Epithelial cell of proximal tubule (primary cell): ENCODE data around the gene EIF4E. TPM values are rescaled to one million over a fixed set of nuclear protein-coding genes. Genes with fewer than 3 reads are reported as not detected.
"Not testable (repeated sequence)": the region's sequence is repeated elsewhere in the genome, so short reads cannot be mapped to it uniquely, and the experiment has no call there.

Source experiments
- DNase-seq: peaks from one replicate; pipeline ENCODE4 v3.0.0-alpha.2; 2011; ENCODE audit warnings: low read depth
- H3K4me3 ChIP-seq: 2 replicates; pipeline ENCODE4 v1.5.1; 2011; ENCODE audit warnings: low read depth, mild to moderate bottlenecking, low read length
- total RNA-seq: library from RNA; depleted of rRNA; stranded (reverse); fragments of >200 nt; gene quantifications from 2 replicates; pipeline ENCODE4 v1.2.3, GENCODE V29; 2015
- TF ChIP-seq, protein P1 (sequence below): conservative IDR thresholded peaks from 2 replicates; pipeline ENCODE4 v1.5.1; 2012; ENCODE audit warnings: low read depth, mild to moderate bottlenecking, low read length

Gene EIF4E
- total RNA-seq, 1 donor from 2014 or later, result 157 TPM

DNA sequence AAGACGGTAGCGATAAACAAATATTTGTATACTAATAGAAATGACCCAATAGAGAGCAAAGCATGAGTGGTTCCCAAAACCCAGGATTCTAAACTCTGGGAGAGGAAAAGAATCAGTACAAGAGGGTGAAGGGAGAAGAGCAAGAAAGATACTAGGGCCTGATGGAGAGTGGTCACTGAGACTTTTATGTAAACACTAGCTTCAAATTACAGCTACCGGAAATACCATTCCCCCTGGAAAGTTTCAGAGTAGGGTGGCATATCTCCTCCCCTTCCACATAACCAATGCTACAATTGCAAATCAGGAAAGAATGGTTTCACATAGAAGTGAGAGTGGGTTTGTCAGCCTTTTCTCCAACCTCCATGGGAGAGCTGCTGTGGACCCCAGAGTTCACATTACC is 77.1 kb downstream of the EIF4E start:
- TF ChIP-seq, protein P1, sequence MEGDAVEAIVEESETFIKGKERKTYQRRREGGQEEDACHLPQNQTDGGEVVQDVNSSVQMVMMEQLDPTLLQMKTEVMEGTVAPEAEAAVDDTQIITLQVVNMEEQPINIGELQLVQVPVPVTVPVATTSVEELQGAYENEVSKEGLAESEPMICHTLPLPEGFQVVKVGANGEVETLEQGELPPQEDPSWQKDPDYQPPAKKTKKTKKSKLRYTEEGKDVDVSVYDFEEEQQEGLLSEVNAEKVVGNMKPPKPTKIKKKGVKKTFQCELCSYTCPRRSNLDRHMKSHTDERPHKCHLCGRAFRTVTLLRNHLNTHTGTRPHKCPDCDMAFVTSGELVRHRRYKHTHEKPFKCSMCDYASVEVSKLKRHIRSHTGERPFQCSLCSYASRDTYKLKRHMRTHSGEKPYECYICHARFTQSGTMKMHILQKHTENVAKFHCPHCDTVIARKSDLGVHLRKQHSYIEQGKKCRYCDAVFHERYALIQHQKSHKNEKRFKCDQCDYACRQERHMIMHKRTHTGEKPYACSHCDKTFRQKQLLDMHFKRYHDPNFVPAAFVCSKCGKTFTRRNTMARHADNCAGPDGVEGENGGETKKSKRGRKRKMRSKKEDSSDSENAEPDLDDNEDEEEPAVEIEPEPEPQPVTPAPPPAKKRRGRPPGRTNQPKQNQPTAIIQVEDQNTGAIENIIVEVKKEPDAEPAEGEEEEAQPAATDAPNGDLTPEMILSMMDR, result no peak
- H3K4me3 ChIP-seq, result no peak overlapping the region
- DNase-seq, result no peak

DNA sequence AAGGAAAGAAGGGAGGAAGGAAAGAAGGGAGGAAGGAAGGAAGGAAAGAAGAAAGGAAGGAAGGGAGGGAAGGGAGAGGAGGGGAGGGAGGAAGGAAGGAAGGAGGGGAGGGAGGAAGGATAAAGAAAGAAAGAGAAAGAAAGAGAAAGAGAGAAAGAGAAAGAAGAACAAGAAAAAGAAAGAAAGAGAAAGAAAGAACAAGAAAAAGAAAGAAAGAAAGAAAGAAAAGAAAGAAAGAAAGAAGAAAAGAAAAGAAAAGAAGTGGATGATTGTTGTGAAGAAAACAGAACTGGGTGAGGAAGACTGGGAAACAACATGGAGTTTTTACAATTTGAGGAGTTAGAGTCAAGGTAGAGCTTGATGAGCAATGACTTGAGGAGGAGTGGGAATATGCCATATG is 78.0 kb downstream of the EIF4E start:
- TF ChIP-seq, protein P1, result no peak
- no peak overlapping the region for H3K4me3 ChIP-seq
- no peak for DNase-seq

DNA sequence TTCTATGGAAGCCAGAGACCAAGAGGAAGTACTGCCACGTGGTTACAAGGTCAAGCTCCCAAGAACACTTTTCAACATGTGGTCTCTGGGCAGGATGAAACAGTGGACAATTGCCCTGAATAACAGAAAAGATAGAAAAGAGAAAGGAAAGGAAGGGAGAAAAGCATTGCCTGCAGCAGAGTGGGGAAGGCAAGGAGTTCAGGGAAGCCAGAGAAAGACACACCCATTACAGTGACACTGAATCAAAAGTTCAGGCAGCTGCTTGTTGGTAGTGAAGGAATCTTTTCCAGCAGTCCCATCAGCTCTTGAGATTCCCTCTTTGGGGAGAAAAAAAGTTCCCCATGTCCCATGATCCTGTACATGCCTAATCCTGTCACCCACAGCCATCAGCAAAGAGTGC is 80.5 kb downstream of the EIF4E start:
- TF ChIP-seq, protein P1, result no peak
- DNase-seq, result no peak

DNA sequence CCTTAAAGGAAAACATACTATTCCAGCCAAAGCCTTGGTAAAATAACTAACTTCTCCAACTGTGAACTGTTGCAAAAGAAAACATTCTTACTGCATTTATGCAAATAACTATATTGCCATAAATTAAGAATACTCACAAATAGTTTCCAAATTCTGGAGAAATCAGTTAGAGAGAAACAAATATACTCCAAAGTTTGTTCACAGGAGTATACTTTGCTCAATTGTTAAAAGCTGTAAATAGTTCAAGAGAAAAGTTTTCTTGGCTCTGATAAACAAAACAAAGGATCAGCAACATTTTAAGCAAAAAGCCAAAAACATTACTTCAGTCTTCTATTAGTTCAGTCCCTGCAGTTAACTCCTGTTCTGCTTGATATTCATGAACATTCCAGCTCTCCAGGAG is 83.0 kb downstream of the EIF4E start:
- no peak for DNase-seq
- TF ChIP-seq, protein P1, result no peak
- no peak overlapping the region for H3K4me3 ChIP-seq

More for the DNA sequence above, 80.5 kb downstream of the EIF4E start:
- H3K4me3 ChIP-seq, result no peak overlapping the region

DNA sequence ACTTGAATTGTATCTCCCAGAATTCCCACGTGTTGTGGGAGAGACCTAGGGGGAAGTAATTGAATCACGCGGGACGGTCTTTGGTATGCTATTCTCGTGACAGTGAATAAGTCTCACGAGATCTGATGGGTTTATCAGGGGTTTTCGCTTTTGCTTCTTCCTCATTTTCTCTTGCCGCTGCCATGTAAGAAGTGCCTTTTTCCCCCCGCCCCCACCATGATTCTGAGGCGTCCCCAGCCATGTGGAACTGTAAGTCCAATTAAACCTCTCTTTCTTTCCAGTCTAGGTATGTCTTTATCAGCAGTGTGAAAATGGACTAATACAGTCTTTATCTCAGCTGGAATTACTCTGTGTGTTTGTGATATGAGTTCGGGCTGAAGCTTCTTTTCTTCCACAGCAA is 86.0 kb downstream of the EIF4E start:
- DNase-seq, H3K4me3 ChIP-seq: not testable (repeated sequence)

DNA sequence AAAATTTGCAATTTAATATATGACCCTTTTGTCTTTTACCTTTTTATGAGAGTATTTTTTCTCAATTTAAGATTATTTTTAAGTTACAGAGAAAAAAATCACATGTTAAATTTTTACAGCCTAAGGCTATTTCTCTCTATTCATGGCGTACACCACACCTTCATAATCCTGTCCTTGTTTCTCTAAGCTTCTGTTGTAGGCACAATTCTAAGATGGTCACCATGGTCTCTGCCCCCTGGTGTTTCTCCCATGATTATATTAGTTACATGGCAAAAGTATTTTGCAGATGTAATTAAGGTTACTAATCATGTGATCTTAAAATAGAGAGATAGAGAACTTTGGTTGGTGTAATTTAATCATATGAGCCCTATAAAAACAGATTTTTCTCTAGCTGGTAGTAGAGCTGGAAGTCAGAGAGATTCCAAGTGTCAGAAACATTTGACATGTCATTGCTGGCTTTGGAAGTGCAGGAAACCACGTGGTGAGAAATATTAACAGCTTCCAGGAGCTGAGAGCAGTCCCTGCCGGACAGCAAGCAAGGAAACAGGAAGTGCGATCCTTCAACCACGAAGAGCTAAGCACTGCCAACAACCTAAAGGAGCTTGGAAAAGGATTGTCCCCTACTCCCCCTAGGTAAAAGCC is 89.8 kb downstream of the EIF4E start:
- DNase-seq, result peak; percentile 9
- H3K4me3 ChIP-seq, result no peak overlapping the region
- TF ChIP-seq, protein P1, result peak; percentile 21

DNA sequence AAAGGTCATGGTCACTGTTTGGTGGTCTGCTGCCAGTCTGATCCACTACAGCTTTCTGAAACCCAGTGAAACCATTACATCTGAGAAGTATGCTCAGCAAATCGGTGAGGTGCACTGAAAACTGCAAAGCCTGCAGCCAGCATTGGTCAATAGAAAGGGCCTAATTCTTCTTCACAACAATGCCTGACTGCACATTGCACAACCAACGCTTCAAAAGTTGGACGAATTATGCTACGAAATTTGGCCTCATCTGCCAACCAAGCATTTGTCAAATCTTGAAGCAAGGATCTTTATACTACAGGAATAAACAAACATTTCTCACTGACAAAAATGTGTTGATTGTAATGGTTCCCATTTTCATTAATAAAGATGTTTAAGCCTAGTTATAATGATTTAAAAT is 90.4 kb downstream of the EIF4E start:
- TF ChIP-seq, protein P1, result no peak
- no peak for DNase-seq
- no peak overlapping the region for H3K4me3 ChIP-seq

DNA sequence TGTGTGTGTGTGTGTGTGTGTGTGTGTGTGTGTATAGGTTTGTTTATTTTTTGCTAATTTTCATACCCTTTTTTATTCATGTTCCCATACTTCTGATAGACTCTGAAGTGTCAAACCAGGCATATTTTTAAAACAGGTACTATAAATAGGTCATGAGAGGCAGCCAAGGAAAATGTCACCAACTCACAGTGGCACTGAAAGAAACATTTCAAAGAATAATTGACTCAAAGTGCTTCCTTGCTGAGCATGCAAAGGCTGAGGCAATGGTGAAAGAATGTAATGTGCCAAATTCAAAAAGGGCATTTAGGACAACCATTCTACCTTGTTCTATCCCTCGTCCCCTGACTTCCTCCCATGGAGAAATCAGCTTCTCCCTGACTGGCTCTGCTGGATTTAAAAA is 95.5 kb downstream of the EIF4E start:
- TF ChIP-seq, protein P1, result no peak
- DNase-seq, result no peak
- H3K4me3 ChIP-seq, result no peak overlapping the region

DNA sequence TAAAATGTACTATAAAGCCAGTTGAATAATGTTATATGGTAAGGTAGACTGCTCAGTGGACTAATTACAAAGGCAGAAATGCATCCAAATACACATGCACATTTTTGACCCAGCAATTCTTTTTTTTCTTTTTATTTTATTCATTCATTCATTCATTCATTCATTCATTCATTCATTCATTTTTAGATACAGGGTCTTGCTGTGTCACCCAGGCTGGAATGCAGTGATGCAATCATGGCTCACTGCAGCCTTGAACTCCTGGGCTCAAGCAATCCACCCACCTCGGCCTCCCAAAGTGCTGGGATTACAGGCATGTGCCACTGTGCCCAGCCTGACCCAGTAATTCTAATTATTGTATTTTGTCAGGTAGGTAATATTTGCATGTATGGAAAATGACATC is 97.9 kb downstream of the EIF4E start:
- not testable (repeated sequence) for DNase-seq, H3K4me3 ChIP-seq
